ENCODE results near the gene PRKCA. TPM values are rescaled to one million over a fixed set of nuclear protein-coding genes. Genes with fewer than 3 reads are reported as not detected.

The PRKCA gene
- total and polyA plus RNA-seq, 12 donors = 1.6 to 27.6 (median 10.5) TPM

- Histone ChIP-seq H3K9me3 (no peaks in the 10 kb centered on the region), H3K27ac (no peak overlapping the region), H3K27me3 (no peaks in the 10 kb centered on the region), H3K36me3 (no peaks in the 10 kb centered on the region), H3K4me3 (no peak overlapping the region), H3K4me1 (peaks cover 0 to 4% (median 0%) of the 10 kb centered on the region in 9 donors)
- DNase-seq (no peak), ATAC-seq (no peak)
- TF ChIP-seq, protein P1, sequence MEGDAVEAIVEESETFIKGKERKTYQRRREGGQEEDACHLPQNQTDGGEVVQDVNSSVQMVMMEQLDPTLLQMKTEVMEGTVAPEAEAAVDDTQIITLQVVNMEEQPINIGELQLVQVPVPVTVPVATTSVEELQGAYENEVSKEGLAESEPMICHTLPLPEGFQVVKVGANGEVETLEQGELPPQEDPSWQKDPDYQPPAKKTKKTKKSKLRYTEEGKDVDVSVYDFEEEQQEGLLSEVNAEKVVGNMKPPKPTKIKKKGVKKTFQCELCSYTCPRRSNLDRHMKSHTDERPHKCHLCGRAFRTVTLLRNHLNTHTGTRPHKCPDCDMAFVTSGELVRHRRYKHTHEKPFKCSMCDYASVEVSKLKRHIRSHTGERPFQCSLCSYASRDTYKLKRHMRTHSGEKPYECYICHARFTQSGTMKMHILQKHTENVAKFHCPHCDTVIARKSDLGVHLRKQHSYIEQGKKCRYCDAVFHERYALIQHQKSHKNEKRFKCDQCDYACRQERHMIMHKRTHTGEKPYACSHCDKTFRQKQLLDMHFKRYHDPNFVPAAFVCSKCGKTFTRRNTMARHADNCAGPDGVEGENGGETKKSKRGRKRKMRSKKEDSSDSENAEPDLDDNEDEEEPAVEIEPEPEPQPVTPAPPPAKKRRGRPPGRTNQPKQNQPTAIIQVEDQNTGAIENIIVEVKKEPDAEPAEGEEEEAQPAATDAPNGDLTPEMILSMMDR (IDR thresholded peaks at IDR 0.05) = no peak
- 84 to 91% methylated on average over 8 of the region's 8 CpGs for WGBS, 2 donors
- intact Hi-C loops (cut with DNase I) = loop anchor here in 2 of 10 donors (10.0 kb wide), 2 partner anchors 63 to 103 kb away; no protein-coding TSS in a partner anchor
Observed at GRCh38 chr17:66571745-66572144, 269.3 kb downstream of the PRKCA start.

DNA sequence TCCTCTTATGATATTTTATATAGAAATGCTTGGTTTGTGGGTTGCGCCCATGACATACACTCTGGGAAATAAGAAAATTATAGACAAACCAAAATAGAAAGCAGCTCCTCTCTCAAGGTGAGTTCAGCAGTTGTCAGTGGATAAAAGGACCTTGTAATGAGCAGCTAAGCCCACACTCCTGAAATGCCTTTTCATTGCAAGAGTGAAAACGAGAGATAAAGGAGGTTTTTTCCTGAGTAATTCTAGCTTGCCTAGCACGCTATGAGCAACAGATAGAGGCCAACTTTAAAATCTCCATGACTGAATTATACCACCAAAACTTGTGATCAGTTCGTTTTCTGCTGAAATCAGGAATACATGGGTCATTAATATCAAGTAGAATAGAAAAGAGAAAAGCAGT, 270.7 kb downstream of the PRKCA start:
- DNase-seq = no peak
- H3K27ac ChIP-seq = no peak overlapping the region
- H3K27me3 ChIP-seq = no peaks in the 10 kb centered on the region
- no peaks in the 10 kb centered on the region for H3K4me1 ChIP-seq
- 68 to 80% methylated on average over 4 of the region's 4 CpGs for WGBS, 2 donors
- ATAC-seq = no peak
- H3K36me3 ChIP-seq = no peaks in the 10 kb centered on the region
- TF ChIP-seq, protein P1 (IDR thresholded peaks at IDR 0.05) = no peak
- H3K9me3 ChIP-seq = no peaks in the 10 kb centered on the region
- intact Hi-C loops (cut with DNase I) = loop anchor here in 2 of 10 donors (10.0 kb wide), 2 partner anchors 62 to 102 kb away; no protein-coding TSS in a partner anchor
- no peak overlapping the region for H3K4me3 ChIP-seq

DNA sequence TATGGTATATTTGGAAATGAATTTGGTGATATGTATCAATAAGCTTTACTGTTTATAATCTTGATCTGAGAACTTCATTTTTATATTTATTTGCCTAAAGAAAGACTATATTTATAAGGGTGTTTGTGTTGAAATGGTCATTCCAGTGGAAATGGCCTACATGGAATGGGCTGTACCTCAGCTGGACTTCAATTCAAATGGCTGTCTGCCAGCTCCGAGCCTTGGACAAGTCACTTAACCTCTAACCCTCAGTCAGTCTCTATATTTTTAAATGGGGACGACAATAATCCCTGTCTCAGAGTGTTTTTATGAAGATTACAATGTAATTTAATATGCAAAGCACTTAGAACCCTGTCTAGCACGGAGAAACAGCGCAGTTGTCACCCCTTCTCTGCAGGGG, 271.7 kb downstream of the PRKCA start:
- H3K36me3 ChIP-seq = no peaks in the 10 kb centered on the region
- H3K27me3 ChIP-seq = no peaks in the 10 kb centered on the region
- peaks cover 0 to 5% (median 0%) of the 10 kb centered on the region in 9 donors for H3K4me1 ChIP-seq
- TF ChIP-seq, protein P1 (IDR thresholded peaks at IDR 0.05) = no peak
- H3K4me3 ChIP-seq = no peak overlapping the region
- no peak overlapping the region for H3K27ac ChIP-seq
- no peak for DNase-seq
- no peaks in the 10 kb centered on the region for H3K9me3 ChIP-seq
- ATAC-seq = no peak
- intact Hi-C loops (cut with DNase I) = loop anchor here in 2 of 10 donors (10.0 kb wide), 2 partner anchors 61 to 101 kb away; no protein-coding TSS in a partner anchor
- 71 to 87% methylated on average over 4 of the region's 4 CpGs for WGBS, 2 donors

GRCh38 chr17:66576473-66576872, 274.1 kb downstream of the PRKCA start:
- WGBS, 2 donors = 83 to 85% methylated on average over 6 of the region's 6 CpGs
- ATAC-seq = no peak

More at GRCh38 chr17:66576473-66576872, 274.1 kb downstream of the PRKCA start:
- TF ChIP-seq, protein P1 (IDR thresholded peaks at IDR 0.05) = no peak
- Histone ChIP-seq H3K9me3 (no peaks in the 10 kb centered on the region), H3K27me3 (no peaks in the 10 kb centered on the region), H3K4me1 (peaks cover 0 to 28% (median 21%) of the 10 kb centered on the region in 9 donors), H3K4me3 (no peak overlapping the region), H3K36me3 (no peaks in the 10 kb centered on the region), H3K27ac (no peak overlapping the region)
- DNase-seq = no peak
- intact Hi-C loops (cut with DNase I) = loop anchor here in 2 of 10 donors (10.0 kb wide), 2 partner anchors 58 to 98 kb away; no protein-coding TSS in a partner anchor

Data from heart right ventricle (tissue), 16 donors.